HCT116 (cell line): ENCODE data around the gene ATP6V0A1.

Source experiments
- CEBPB ChIP-seq: IDR thresholded peaks from 2 replicates; pipeline ENCODE4 v1.6.1; 2012; ENCODE audit warnings: low read depth
- CTCF ChIP-seq, 3 experiments: fragments of 200-600 bp in 1 of 3; sonication (generic) in 1 of 3; IDR thresholded peaks in 2 of 3; conservative IDR thresholded peaks in 1 of 3; 2 replicates each; pipeline ENCODE4 v1.5.1; 2012 to 2017; ENCODE audit warnings: low read depth in 2 of 3, low read length in 2 of 3, antibody characterized with exemption in 1 of 3, borderline replicate concordance in 1 of 3, control low read depth in 1 of 3, mild to moderate bottlenecking in 1 of 3, mixed read lengths in 1 of 3, mixed run types in 1 of 3, moderate library complexity in 1 of 3; ENCODE audit not compliant: insufficient read depth in 1 of 3
- EZH2 ChIP-seq: fragments of 200-600 bp; sonication (generic); IDR thresholded peaks from 2 replicates; pipeline ENCODE4 v1.6.1; 2017; ENCODE audit warnings: antibody characterized with exemption, mixed run types
- POLR2A ChIP-seq: IDR thresholded peaks from 2 replicates; pipeline ENCODE4 v1.7.0; 2011; ENCODE audit warnings: borderline replicate concordance; ENCODE audit not compliant: insufficient read depth, insufficient read length; ENCODE audit errors: extremely low read depth
- POLR2AphosphoS5 ChIP-seq: IDR thresholded peaks from 2 replicates; pipeline ENCODE4 v1.6.1; 2011; ENCODE audit warnings: mild to moderate bottlenecking, low read depth, low read length, moderate library complexity
- RAD21 ChIP-seq: IDR thresholded peaks from 2 replicates; pipeline ENCODE4 v1.6.1; 2012; ENCODE audit warnings: low read depth, mild to moderate bottlenecking
- REST ChIP-seq: IDR thresholded peaks from 2 replicates; pipeline ENCODE4 v1.6.1; 2012; ENCODE audit warnings: low read depth
- SIN3A ChIP-seq: IDR thresholded peaks from 2 replicates; pipeline ENCODE4 v1.6.1; 2012; ENCODE audit warnings: low read depth
- SP1 ChIP-seq: IDR thresholded peaks from 2 replicates; pipeline ENCODE4 v1.6.1; 2012; ENCODE audit warnings: low read depth
- TF ChIP-seq, protein P1 (sequence below): IDR thresholded peaks from 2 replicates; pipeline ENCODE4 v1.6.1; 2012

DNA sequence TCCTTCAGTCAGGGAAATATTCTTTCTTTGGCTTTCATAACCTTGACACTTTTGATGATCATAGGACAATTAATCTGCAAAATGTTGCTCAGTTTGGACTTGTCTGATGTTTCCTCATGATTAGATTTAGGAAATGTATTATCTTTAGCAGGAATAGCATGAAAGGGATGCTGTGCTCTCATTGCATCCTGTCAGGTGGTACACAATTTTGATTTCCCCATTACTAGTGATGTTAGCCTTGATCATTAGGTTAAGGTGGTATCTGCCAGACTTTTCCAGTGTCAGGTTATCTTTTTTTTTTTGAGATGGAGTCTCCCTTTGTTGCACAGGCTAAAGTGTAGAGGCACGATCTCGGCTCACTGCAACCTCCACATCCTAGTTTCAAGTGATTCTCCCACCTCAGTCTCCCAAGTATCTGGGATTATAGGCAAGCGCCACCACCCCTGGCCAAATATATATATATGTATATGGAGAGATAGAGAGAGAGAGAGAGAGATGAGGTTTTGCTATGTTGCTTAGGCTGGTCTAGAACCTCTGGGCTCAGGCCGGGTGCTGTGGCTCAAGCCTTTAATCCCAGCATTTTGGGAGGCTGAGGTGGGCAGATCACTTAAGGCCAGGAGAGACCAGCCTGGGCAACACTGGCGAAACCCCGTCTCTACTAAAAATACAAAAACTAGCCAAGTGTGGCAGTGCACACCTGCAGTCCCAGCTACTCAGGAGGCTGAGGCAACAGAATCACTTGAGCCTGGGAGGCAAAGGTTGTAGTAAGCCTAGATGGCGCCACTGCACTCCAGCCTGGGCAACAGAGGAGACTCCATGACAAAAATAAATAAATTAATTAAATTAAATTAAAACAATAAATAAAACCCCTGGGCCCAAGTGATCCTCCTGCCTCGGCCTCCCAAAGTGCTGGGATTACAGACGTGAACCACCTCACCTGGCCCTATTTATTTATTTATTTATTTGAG is 19.8 kb upstream of the ATP6V0A1 start:
- no peak for TF ChIP-seq POLR2AphosphoS5
- TF ChIP-seq, protein P1, sequence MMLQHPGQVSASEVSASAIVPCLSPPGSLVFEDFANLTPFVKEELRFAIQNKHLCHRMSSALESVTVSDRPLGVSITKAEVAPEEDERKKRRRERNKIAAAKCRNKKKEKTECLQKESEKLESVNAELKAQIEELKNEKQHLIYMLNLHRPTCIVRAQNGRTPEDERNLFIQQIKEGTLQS, result no peak
- no peak for TF ChIP-seq EZH2
- TF ChIP-seq CTCF (IDR thresholded peaks at IDR 0.05 in 2 of 3, conservative IDR thresholded peaks at IDR 0.05 in 1 of 3; ENCODE audit: borderline replicate concordance in 1 of 3, insufficient read depth in 1 of 3, low read depth in 2 of 3, low read length in 2 of 3), result peak; percentile 42 to 64 (median 62); a peak in 5 of 6 replicates
- peak; percentile 53 for TF ChIP-seq RAD21
- TF ChIP-seq REST, result no peak
- TF ChIP-seq POLR2A, result no peak
- TF ChIP-seq SP1, result no peak
- no peak for TF ChIP-seq CEBPB
- no peak for TF ChIP-seq SIN3A
